PFSK-1 (cell line): ENCODE results near the gene GOSR1.

Source experiments
- POLR2AphosphoS5 ChIP-seq: IDR thresholded peaks from 2 replicates; pipeline ENCODE4 v1.6.1; 2012; ENCODE audit warnings: low read depth, mild to moderate bottlenecking, control low read depth, low read length, moderate library complexity
- SIN3A ChIP-seq: IDR thresholded peaks from 2 replicates; pipeline ENCODE4 v1.6.1; 2012; ENCODE audit warnings: mild to moderate bottlenecking, low read length, moderate library complexity, borderline replicate concordance; ENCODE audit not compliant: insufficient read depth
- TAF1 ChIP-seq: IDR thresholded peaks from 2 replicates; pipeline ENCODE4 v1.6.1; 2012; ENCODE audit warnings: low read length, control low read depth, borderline replicate concordance; ENCODE audit not compliant: insufficient read depth

- TF ChIP-seq POLR2AphosphoS5 (no peak), SIN3A (no peak), TAF1 (no peak)
Observed at GRCh38 chr17:30567231-30568116, 90.3 kb downstream of the GOSR1 start.
